A549 (cell line): Measurements from ENCODE around the gene DLG2.

Experiments
- CBX8 ChIP-seq: fragments of 200-600 bp; sonication (generic); IDR thresholded peaks from 2 replicates; pipeline ENCODE4 v1.6.1; 2016
- CHD2 ChIP-seq: fragments of 150-350 bp; IDR thresholded peaks from 2 replicates; pipeline ENCODE4 v1.6.1; 2014; ENCODE audit warnings: low read length; ENCODE audit not compliant: partially characterized antibody
- E2F6 ChIP-seq: IDR thresholded peaks from 2 replicates; pipeline ENCODE4 v1.6.1; 2012; ENCODE audit warnings: low read depth, borderline replicate concordance
- HMGXB4 ChIP-seq: fragments of 250-450 bp; sonication (Bioruptor Pico); IDR thresholded peaks from 2 replicates; pipeline ENCODE4 v1.5.0; 2021; ENCODE audit warnings: mild to moderate bottlenecking, moderate library complexity, borderline replicate concordance
- MAFK ChIP-seq: fragments of 450-650 bp; IDR thresholded peaks from 2 replicates; pipeline ENCODE4 v1.6.1; 2014; ENCODE audit not compliant: partially characterized antibody
- POLR2A ChIP-seq: IDR thresholded peaks from 2 replicates; pipeline ENCODE4 v1.6.1; 2012; ENCODE audit warnings: mild to moderate bottlenecking, low read length
- RAD21 ChIP-seq, 2 experiments: fragments of >200 bp in 1 of 2; sonication (Bioruptor Twin) in 1 of 2; formaldehyde crosslinking in 1 of 2; IDR thresholded peaks in 1 of 2; conservative IDR thresholded peaks in 1 of 2; 2 replicates in 1 of 2; 3 replicates in 1 of 2; pipeline ENCODE4 v1.6.1; 2012 to 2018; ENCODE audit warnings: inconsistent platforms in 1 of 2

GRCh38 chr11:83909579-83910534 is 1717.3 kb downstream of the DLG2 start:
- TF ChIP-seq HMGXB4 (no peak), RAD21 (conservative IDR thresholded peaks at IDR 0.05 in 1 of 2, IDR thresholded peaks at IDR 0.05 in 1 of 2) (no peak), POLR2A (no peak), CBX8 (no peak), E2F6 (no peak), CHD2 (no peak), MAFK (no peak)
